ENCODE data around the gene CXCR5.

DNA sequence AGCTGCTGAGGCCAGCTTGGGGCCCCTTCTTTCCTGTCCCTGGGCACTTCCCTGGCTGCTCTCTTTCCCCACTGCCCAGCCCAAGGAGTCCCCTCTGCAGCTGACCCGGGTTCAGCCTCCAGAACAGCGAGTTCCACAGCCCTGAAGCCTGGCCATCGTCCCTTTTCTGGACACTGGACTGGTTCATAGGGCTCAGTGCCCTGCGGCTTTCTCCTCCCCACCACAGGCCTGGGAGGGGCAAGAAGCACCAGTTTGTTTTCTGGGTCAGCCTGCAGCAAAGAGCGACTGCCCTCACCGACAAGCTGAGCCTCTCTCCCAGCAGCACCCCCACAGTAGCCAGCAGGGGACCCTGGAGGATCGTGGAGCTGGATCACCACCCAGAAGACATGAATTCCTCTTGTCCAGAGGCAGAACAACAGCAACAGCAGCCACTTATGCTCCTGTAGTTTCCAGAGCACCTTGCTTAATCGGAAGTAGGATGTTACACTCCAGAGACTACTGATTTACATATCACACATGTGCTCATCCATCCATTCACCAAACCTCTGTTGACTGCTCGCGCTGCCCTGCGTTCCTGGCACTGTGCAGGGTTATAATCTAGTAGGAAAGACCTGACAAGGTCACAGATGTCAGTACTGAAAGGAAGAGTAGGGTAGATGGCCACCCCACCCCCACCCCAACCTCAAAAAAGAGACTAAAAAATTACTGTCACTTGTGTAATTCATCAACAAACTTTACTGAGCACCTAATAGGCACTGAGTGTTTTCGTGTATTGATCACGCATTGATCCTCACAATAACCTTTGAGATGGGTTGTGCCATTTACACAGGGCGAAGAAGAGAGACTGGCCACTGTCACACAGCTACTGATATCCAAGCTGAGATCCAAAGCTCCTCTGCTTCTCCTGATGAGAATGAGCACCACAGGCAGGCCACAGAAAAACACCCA, 13.0 kb upstream of the CXCR5 start:
- TF ChIP-seq RAD21 (IDR thresholded peaks at IDR 0.05; ENCODE audit: low read depth) (peak; percentile 51; the same call in 1 of the 2 replicates), MAX (IDR thresholded peaks at IDR 0.05) (0 out of 2 replicates have a peak, but pooled peaks have one; percentile 2), EP300 (IDR thresholded peaks at IDR 0.05; ENCODE audit: borderline replicate concordance) (no peak), YY1 (IDR thresholded peaks at IDR 0.05; ENCODE audit: low read depth) (no peak), EGR1 (IDR thresholded peaks at IDR 0.05) (no peak), CEBPB (IDR thresholded peaks at IDR 0.05) (0 out of 2 replicates have a peak, but pooled peaks have one; percentile 41), FOXM1 (IDR thresholded peaks at IDR 0.05; ENCODE audit: borderline replicate concordance, low read depth) (no peak), TEAD4 (IDR thresholded peaks at IDR 0.05) (peak; percentile 5; the same call in 1 of the 2 replicates), NFIC (IDR thresholded peaks at IDR 0.05) (no peak), TAF1 (IDR thresholded peaks at IDR 0.05; ENCODE audit: low read depth) (no peak), ZBTB7A (IDR thresholded peaks at IDR 0.05; ENCODE audit: low read depth) (no peak)
- TF ChIP-seq, protein P1, sequence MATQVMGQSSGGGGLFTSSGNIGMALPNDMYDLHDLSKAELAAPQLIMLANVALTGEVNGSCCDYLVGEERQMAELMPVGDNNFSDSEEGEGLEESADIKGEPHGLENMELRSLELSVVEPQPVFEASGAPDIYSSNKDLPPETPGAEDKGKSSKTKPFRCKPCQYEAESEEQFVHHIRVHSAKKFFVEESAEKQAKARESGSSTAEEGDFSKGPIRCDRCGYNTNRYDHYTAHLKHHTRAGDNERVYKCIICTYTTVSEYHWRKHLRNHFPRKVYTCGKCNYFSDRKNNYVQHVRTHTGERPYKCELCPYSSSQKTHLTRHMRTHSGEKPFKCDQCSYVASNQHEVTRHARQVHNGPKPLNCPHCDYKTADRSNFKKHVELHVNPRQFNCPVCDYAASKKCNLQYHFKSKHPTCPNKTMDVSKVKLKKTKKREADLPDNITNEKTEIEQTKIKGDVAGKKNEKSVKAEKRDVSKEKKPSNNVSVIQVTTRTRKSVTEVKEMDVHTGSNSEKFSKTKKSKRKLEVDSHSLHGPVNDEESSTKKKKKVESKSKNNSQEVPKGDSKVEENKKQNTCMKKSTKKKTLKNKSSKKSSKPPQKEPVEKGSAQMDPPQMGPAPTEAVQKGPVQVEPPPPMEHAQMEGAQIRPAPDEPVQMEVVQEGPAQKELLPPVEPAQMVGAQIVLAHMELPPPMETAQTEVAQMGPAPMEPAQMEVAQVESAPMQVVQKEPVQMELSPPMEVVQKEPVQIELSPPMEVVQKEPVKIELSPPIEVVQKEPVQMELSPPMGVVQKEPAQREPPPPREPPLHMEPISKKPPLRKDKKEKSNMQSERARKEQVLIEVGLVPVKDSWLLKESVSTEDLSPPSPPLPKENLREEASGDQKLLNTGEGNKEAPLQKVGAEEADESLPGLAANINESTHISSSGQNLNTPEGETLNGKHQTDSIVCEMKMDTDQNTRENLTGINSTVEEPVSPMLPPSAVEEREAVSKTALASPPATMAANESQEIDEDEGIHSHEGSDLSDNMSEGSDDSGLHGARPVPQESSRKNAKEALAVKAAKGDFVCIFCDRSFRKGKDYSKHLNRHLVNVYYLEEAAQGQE (IDR thresholded peaks at IDR 0.05; ENCODE audit: low read depth) = no peak

Data from Ishikawa (cell line).